Upper lobe of right lung (tissue), 1 donor: ENCODE results near the gene SLC2A2. TPM values are rescaled to one million over a fixed set of nuclear protein-coding genes. Genes with fewer than 3 reads are reported as not detected.

ENCODE experiments used
- ATAC-seq: fragments of 200-7000 bp; cut with Tn5 transposase; one replicate; pipeline ENCODE4 v1.9.1; 2020; ENCODE audit warnings: mild to moderate bottlenecking, moderate library complexity
- DNase-seq: peaks from one replicate; pipeline ENCODE4 v3.0.0-alpha.2; 2020
- H3K27ac ChIP-seq: fragments of 200-600 bp; one replicate; pipeline ENCODE4 v1.8.0; 2022
- H3K27me3 ChIP-seq: fragments of 200-600 bp; one replicate; pipeline ENCODE4 v1.8.0; 2022; ENCODE audit warnings: mild to moderate bottlenecking
- H3K36me3 ChIP-seq: fragments of 200-600 bp; one replicate; pipeline ENCODE4 v1.8.0; 2022
- H3K4me1 ChIP-seq: fragments of 200-600 bp; one replicate; pipeline ENCODE4 v1.8.0; 2022
- H3K4me3 ChIP-seq: fragments of 200-600 bp; one replicate; pipeline ENCODE4 v1.8.0; 2022; ENCODE audit warnings: mild to moderate bottlenecking
- H3K9me3 ChIP-seq: fragments of 200-600 bp; one replicate; pipeline ENCODE4 v1.8.0; 2022
- intact Hi-C: fragments of 100-400 bp; cut with DNase I; formaldehyde crosslinking; loops from one replicate; pipeline ENCODE4 v1.11.0; 2022
- total RNA-seq: library from RNA; stranded (reverse); fragmentation: NEBNext Ultra II Directional; extraction: Animal tissue kit (Norgen Biotek cat#: 25700); gene quantifications from one replicate; pipeline ENCODE4 v1.2.1, GENCODE V29; 2021
- TF ChIP-seq, protein P1 (sequence below): fragments of 200-600 bp; IDR thresholded peaks from one replicate; pipeline ENCODE4 v1.8.0; 2022; ENCODE audit warnings: antibody characterized with exemption
- donor health status: DM: no; HTN: yes; CAD: no; lungs with severe emphysema.

The SLC2A2 gene
- total RNA-seq, 1 donor from 2014 or later, result not detected

DNA sequence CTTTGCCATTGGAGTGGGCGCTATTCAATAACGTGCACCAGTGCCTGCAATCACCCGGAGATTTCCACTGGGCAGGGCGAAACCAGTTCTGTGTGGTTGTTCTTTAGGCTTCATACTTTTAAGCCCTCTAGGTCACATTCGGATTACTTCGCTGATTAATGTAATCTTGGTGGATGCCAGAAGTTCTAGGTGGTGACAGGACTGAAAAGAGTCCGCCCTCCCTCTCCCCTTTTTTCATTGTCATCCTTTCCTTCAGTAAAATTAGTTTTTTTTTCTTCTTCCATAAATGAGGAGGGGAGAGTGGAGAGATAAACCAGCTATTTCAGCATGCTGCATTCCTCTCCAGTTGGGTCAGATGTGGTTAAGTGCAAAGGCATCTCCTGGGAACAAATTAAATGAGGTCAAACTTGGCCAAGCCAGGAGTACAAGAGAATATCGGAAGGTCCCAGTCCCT lies 2.3 kb upstream of the SLC2A2 start:
- ATAC-seq (peak; percentile 23), DNase-seq (no peak)
- Histone ChIP-seq H3K4me1 (no peaks in the 10 kb centered on the region), H3K27me3 (peaks cover 10% of the 10 kb centered on the region), H3K27ac (no peak overlapping the region), H3K36me3 (no peaks in the 10 kb centered on the region), H3K9me3 (no peaks in the 10 kb centered on the region), H3K4me3 (peak overlapping the region; percentile 32)
- intact Hi-C loops, result no loop called here
- TF ChIP-seq, protein P1, sequence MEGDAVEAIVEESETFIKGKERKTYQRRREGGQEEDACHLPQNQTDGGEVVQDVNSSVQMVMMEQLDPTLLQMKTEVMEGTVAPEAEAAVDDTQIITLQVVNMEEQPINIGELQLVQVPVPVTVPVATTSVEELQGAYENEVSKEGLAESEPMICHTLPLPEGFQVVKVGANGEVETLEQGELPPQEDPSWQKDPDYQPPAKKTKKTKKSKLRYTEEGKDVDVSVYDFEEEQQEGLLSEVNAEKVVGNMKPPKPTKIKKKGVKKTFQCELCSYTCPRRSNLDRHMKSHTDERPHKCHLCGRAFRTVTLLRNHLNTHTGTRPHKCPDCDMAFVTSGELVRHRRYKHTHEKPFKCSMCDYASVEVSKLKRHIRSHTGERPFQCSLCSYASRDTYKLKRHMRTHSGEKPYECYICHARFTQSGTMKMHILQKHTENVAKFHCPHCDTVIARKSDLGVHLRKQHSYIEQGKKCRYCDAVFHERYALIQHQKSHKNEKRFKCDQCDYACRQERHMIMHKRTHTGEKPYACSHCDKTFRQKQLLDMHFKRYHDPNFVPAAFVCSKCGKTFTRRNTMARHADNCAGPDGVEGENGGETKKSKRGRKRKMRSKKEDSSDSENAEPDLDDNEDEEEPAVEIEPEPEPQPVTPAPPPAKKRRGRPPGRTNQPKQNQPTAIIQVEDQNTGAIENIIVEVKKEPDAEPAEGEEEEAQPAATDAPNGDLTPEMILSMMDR, result no peak

DNA sequence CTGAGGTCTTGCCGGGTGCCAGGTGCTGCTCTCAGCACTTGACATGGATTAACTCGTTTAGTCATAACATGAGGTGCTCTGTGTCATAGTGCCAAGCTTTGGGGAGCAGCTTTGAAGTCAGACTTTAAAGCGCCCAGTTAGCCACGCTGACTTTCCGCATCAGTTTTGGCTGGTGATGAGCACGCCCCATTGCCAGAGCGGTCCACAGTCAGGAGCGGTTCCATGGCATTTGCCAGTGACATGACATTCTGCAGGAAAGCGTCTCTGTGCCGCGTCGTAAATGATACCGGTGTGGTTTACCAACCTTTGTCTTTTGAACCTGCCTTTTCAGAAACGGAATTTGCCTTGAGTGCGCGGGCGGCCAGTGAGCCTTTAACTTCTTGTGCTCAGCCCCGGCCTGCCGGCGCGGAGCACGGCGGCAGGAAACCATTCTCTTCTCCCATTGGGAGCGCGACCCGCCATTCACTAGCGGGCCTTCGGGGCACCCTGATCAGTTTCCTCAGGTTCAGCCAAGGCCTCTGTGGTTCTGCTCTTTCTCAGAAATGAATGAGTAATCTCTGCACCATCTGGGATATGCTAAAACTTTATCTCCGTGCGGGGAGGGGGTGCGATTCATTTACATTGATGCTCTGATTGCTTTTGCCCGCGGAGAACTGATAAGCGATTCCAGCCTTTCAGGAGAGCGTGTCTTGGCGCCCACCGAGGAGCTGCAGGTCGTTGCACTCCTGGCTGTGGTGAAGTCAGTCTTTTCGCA lies 1.7 kb upstream of the SLC2A2 start:
- intact Hi-C loops, result no loop called here
- Histone ChIP-seq H3K9me3 (no peaks in the 10 kb centered on the region), H3K4me3 (peak overlapping the region; percentile 32), H3K27me3 (peaks cover 10% of the 10 kb centered on the region), H3K27ac (no peak overlapping the region), H3K4me1 (no peaks in the 10 kb centered on the region), H3K36me3 (no peaks in the 10 kb centered on the region)
- TF ChIP-seq, protein P1, result no peak
- ATAC-seq (peak; percentile 74), DNase-seq (peak; percentile 72)

DNA sequence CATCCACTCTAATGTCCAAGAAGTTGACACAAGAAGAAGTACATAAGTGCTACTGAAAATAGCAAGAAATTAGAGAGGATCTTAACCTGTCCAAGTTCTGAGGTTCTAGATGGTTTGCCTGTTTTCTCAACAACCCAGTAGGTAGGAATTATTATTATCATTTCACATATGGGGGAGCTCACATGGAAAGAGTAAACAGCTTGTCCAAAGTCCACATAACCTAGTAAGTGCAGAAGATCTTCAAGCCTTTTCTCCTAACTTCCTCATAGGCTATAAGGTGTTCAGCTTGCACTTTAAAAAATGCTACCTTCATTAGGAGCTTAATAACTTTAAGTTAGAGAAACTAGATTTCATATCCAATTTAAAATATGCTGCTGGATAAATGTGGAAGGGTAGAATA lies 3.0 kb downstream of the SLC2A2 start:
- H3K9me3 ChIP-seq, result no peaks in the 10 kb centered on the region
- TF ChIP-seq, protein P1, result no peak
- no peak overlapping the region for H3K27ac ChIP-seq
- H3K36me3 ChIP-seq, result no peaks in the 10 kb centered on the region
- H3K4me3 ChIP-seq, result no peak overlapping the region
- ATAC-seq (no peak), DNase-seq (no peak)
- no peaks in the 10 kb centered on the region for H3K4me1 ChIP-seq
- H3K27me3 ChIP-seq, result peaks cover 10% of the 10 kb centered on the region
- intact Hi-C loops, result no loop called here

DNA sequence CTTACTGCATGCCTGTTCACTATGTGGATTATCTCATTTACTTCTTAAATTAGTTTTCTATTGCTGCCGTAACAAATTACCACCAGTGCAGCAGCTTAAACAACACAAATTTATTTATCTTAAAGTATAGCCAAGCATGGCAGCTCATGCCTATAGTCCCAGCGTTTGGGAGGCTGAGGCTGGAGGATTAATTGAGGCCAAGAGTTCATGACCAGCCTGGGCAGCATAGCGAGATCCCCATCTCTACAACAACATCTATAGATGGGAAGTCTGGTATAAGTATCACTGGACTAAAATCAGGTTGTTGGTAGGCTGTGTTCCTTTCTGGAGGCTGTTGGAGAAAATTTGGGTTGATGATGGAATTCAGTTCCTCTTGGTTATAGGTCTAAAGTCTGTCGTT lies 5.1 kb downstream of the SLC2A2 start:
- Histone ChIP-seq H3K27me3 (no peaks in the 10 kb centered on the region), H3K4me1 (no peaks in the 10 kb centered on the region), H3K36me3 (no peaks in the 10 kb centered on the region), H3K4me3 (no peak overlapping the region), H3K9me3 (no peaks in the 10 kb centered on the region), H3K27ac (no peak overlapping the region)
- ATAC-seq, result no peak
- DNase-seq, result no peak
- intact Hi-C loops, result no loop called here
- TF ChIP-seq, protein P1, result no peak

DNA sequence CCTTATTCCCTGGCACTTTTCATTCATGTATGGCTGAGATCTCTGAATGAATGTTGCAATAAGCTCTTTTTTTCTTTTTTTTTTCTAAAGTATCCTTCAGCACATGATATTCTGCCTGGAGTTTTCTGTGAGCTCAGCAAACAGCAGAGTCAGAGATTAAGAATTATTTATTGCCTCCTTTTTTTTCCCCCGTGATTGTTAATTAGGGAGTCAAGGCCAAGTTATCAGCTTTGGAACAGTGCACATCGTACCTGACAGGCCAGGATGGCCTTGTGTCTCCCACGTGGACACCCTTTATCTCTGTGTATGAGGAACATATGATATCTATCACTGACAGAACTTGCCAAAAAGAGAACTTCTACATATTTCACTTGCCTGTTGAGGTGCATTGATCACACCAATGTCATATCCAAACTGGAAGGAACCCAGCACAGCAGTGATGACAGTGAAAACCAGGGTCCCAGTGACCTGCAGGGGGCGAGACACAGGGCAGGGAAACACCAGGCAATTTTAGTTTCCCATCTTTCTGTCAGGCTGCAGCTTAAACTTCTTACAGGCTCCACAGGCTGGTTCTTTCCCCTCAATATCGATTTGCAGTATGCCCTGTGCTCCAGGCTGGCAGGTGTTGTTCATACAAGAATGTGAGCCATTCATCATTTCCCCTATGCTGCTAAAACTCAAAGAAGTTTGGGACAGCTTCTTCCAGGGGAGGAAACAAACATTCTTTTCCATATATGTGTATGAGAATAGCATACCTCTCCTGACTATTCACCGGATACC lies 8.2 kb downstream of the SLC2A2 start:
- no peak for DNase-seq
- intact Hi-C loops, result no loop called here
- no peaks in the 10 kb centered on the region for H3K27me3 ChIP-seq
- TF ChIP-seq, protein P1, result no peak
- no peaks in the 10 kb centered on the region for H3K9me3 ChIP-seq
- no peak for ATAC-seq
- no peak overlapping the region for H3K27ac ChIP-seq
- H3K36me3 ChIP-seq, result no peaks in the 10 kb centered on the region
- no peaks in the 10 kb centered on the region for H3K4me1 ChIP-seq
- H3K4me3 ChIP-seq, result no peak overlapping the region
